Neural cell (in vitro differentiated cells): ENCODE results near the gene FAM20C. TPM values are rescaled to one million over a fixed set of nuclear protein-coding genes. Genes with fewer than 3 reads are reported as not detected.
"Not testable (repeated sequence)": the region's sequence is repeated elsewhere in the genome, so short reads cannot be mapped to it uniquely, and the experiment has no call there.

Experiments used
- H2AFZ ChIP-seq: fragments of 200-600, 300-800 bp; sonication (generic), shearing (Covaris generic); 2 replicates; pipeline ENCODE4 v1.6.0; 2014; ENCODE audit warnings: low read depth, mild to moderate bottlenecking, antibody characterized with exemption, low read length, moderate library complexity
- H3F3A ChIP-seq: fragments of 200-600 bp; shearing (Covaris generic); 2 replicates; pipeline ENCODE4 v1.6.1; 2016; ENCODE audit warnings: mild to moderate bottlenecking, moderate library complexity, mixed read lengths, antibody characterized with exemption, low read length; ENCODE audit not compliant: insufficient read depth, poor library complexity, severe bottlenecking
- H3K27ac ChIP-seq: fragments of 200-600, 300-800 bp; sonication (generic), shearing (Covaris generic); 2 replicates; pipeline ENCODE4 v1.5.1; 2014; ENCODE audit warnings: mild to moderate bottlenecking, low read length, moderate library complexity
- H3K27me3 ChIP-seq: fragments of 300-800, 200-600 bp; sonication (generic), shearing (Covaris generic); 2 replicates; pipeline ENCODE4 v1.6.0; 2014; ENCODE audit warnings: mild to moderate bottlenecking, low read depth, low read length, moderate library complexity; ENCODE audit not compliant: insufficient read depth
- H3K36me3 ChIP-seq: fragments of 300-800, 200-600 bp; sonication (generic), shearing (Covaris generic); 2 replicates; pipeline ENCODE4 v1.5.1; 2014; ENCODE audit warnings: mild to moderate bottlenecking, antibody characterized with exemption, low read length, moderate library complexity; ENCODE audit not compliant: insufficient read depth
- H3K4me2 ChIP-seq: fragments of 300-800, 200-600 bp; sonication (generic), shearing (Covaris generic); 2 replicates; pipeline ENCODE4 v1.6.0; 2014; ENCODE audit warnings: mild to moderate bottlenecking, low read length
- H3K4me3 ChIP-seq: fragments of 300-800, 200-600 bp; sonication (generic), shearing (Covaris generic); 2 replicates; pipeline ENCODE4 v1.5.1; 2014; ENCODE audit warnings: mild to moderate bottlenecking, low read length, moderate library complexity
- H3K79me2 ChIP-seq: fragments of 200-600 bp; shearing (Covaris generic); replicated peaks from 2 replicates; pipeline ENCODE4 v1.6.0; 2014; ENCODE audit warnings: mild to moderate bottlenecking, low read length, moderate library complexity; ENCODE audit not compliant: insufficient read depth
- H3K9ac ChIP-seq: fragments of 300-800, 200-600 bp; sonication (generic), shearing (Covaris generic); 2 replicates; pipeline ENCODE4 v1.6.1; 2016; ENCODE audit warnings: mild to moderate bottlenecking, low read length, mixed read lengths
- H3K9me2 ChIP-seq: fragments of 200-600 bp; shearing (Covaris generic); 2 replicates; pipeline ENCODE4 v1.6.1; 2016; ENCODE audit warnings: mild to moderate bottlenecking, low read length, mixed read lengths; ENCODE audit not compliant: insufficient read depth
- H3K9me3 ChIP-seq: fragments of 200-600, 300-800 bp; sonication (generic), shearing (Covaris generic); 2 replicates; pipeline ENCODE4 v1.6.1; 2016; ENCODE audit warnings: mild to moderate bottlenecking, mixed run types, low read length, moderate library complexity, mixed read lengths
- H4K20me1 ChIP-seq: fragments of 200-600 bp; shearing (Covaris generic); 2 replicates; pipeline ENCODE4 v1.6.1; 2016; ENCODE audit warnings: mild to moderate bottlenecking, mixed run types; ENCODE audit not compliant: insufficient read depth
- CTCF ChIP-seq: fragments of 450-650 bp; IDR thresholded peaks from 2 replicates; pipeline ENCODE4 v1.5.1; 2014; ENCODE audit warnings: antibody characterized with exemption, mild to moderate bottlenecking, moderate library complexity; ENCODE audit not compliant: poor library complexity, severe bottlenecking
- EP300 ChIP-seq: fragments of 450-650 bp; conservative IDR thresholded peaks from 2 replicates; pipeline ENCODE4 v1.6.1; 2014; ENCODE audit warnings: antibody characterized with exemption, mild to moderate bottlenecking, moderate library complexity; ENCODE audit not compliant: poor library complexity, severe bottlenecking
- EZH2 ChIP-seq: fragments of 200-600, 300-800 bp; shearing (Covaris generic), sonication (generic); IDR thresholded peaks from 2 replicates; pipeline ENCODE4 v1.6.1; 2014; ENCODE audit warnings: antibody characterized with exemption, low read length, borderline replicate concordance, mild to moderate bottlenecking; ENCODE audit not compliant: insufficient read depth, poor library complexity, severe bottlenecking
- MXI1 ChIP-seq: fragments of 450-650 bp; conservative IDR thresholded peaks from 2 replicates; pipeline ENCODE4 v1.6.1; 2014; ENCODE audit warnings: antibody characterized with exemption, mild to moderate bottlenecking; ENCODE audit not compliant: poor library complexity, severe bottlenecking
- POLR2AphosphoS5 ChIP-seq: IDR thresholded peaks from 2 replicates; pipeline ENCODE4 v1.6.1; 2012
- RAD21 ChIP-seq: fragments of 450-650 bp; conservative IDR thresholded peaks from 2 replicates; pipeline ENCODE4 v1.6.1; 2014; ENCODE audit warnings: antibody characterized with exemption, mild to moderate bottlenecking, moderate library complexity
- REST ChIP-seq: IDR thresholded peaks from 2 replicates; pipeline ENCODE4 v1.6.1; 2012; ENCODE audit warnings: borderline replicate concordance
- SMC3 ChIP-seq: fragments of 450-650 bp; conservative IDR thresholded peaks from 2 replicates; pipeline ENCODE4 v1.6.1; 2014; ENCODE audit warnings: antibody characterized with exemption, mild to moderate bottlenecking, moderate library complexity; ENCODE audit not compliant: poor library complexity
- TAF1 ChIP-seq: IDR thresholded peaks from 2 replicates; pipeline ENCODE4 v1.6.1; 2012; ENCODE audit warnings: low read depth
- polyA plus RNA-seq: library from polyadenylated mRNA; depleted of rRNA; stranded (reverse); fragments of >200 nt; gene quantifications from 2 replicates; pipeline ENCODE4 v1.2.3, GENCODE V29; 2014

Gene FAM20C
- polyA plus RNA-seq, 1 donor from 2014 or later, result 22.7 TPM

GRCh38 chr7:240887-241421, 48.6 kb downstream of the FAM20C start:
- TF ChIP-seq POLR2AphosphoS5 (no peak), SMC3 (no peak), REST (no peak)
- H3K27me3 ChIP-seq, result no peaks in the 10 kb centered on the region
- no peaks in the 10 kb centered on the region for H3K36me3 ChIP-seq
- H3K9me2 ChIP-seq, result no peaks in the 10 kb centered on the region
- no peaks in the 10 kb centered on the region for H3K79me2 ChIP-seq
- H3K9me3 ChIP-seq, result no peaks in the 10 kb centered on the region
- H3K4me3 ChIP-seq, result no peak overlapping the region
- H4K20me1 ChIP-seq, result no peaks in the 10 kb centered on the region
- H3K27ac ChIP-seq, result no peak overlapping the region
- no peak overlapping the region for H2AFZ ChIP-seq
- H3K4me2 ChIP-seq, result no peak overlapping the region
- H3K9ac ChIP-seq, result no peak overlapping the region
- H3F3A ChIP-seq, result no peaks in the 10 kb centered on the region

- Histone ChIP-seq H3K79me2 (no peaks in the 10 kb centered on the region), H3K9ac (no peak overlapping the region), H4K20me1 (no peaks in the 10 kb centered on the region), H3K9me3 (no peaks in the 10 kb centered on the region), H3F3A (no peaks in the 10 kb centered on the region), H3K36me3 (no peaks in the 10 kb centered on the region), H2AFZ (no peak overlapping the region), H3K9me2 (no peaks in the 10 kb centered on the region), H3K27me3 (no peaks in the 10 kb centered on the region), H3K4me2 (no peak overlapping the region), H3K27ac (no peak overlapping the region), H3K4me3 (no peak overlapping the region)
- TF ChIP-seq TAF1, result no peak
- no peak for TF ChIP-seq REST
- TF ChIP-seq EP300, result no peak
- no peak for TF ChIP-seq RAD21
- no peak for TF ChIP-seq EZH2
- no peak for TF ChIP-seq CTCF
- TF ChIP-seq MXI1, result no peak
- no peak for TF ChIP-seq SMC3
- TF ChIP-seq POLR2AphosphoS5, result no peak
These were observed 49.1 kb downstream of the FAM20C start for GRCh38 chr7:241513-241912.

GRCh38 chr7:242826-243579, 50.6 kb downstream of the FAM20C start:
- H3K9me3 ChIP-seq, H3K4me2 ChIP-seq, H3K36me3 ChIP-seq, H3K9me2 ChIP-seq, H3F3A ChIP-seq, H3K27ac ChIP-seq, H4K20me1 ChIP-seq, H3K79me2 ChIP-seq, H3K9ac ChIP-seq, H3K27me3 ChIP-seq, H3K4me3 ChIP-seq, H2AFZ ChIP-seq: not testable (repeated sequence)

- not testable (repeated sequence) for H3K27me3 ChIP-seq, H2AFZ ChIP-seq, H3K9me2 ChIP-seq, H3F3A ChIP-seq, H3K4me3 ChIP-seq, H3K79me2 ChIP-seq, H3K36me3 ChIP-seq, H3K4me2 ChIP-seq, H3K27ac ChIP-seq, H4K20me1 ChIP-seq, H3K9ac ChIP-seq, H3K9me3 ChIP-seq
These were observed 51.2 kb downstream of the FAM20C start for GRCh38 chr7:243580-243978.
